Uterus (tissue), 4 donors: ENCODE measurements around the gene WDPCP. TPM values are rescaled to one million over a fixed set of nuclear protein-coding genes. Genes with fewer than 3 reads are reported as not detected.
"Not testable (repeated sequence)": the region's sequence is repeated elsewhere in the genome, so short reads cannot be mapped to it uniquely, and the experiment has no call there.

ENCODE experiments used
- DNase-seq, 2 donors: peaks; one replicate each; pipeline ENCODE4 v3.0.0-alpha.2; 2019 to 2020
- H3K27ac ChIP-seq, 2 donors: fragments of 200-600 bp; sonication (generic); 1 replicate in 1 of 2; 2 replicates in 1 of 2; pipeline ENCODE4 v1.5.1; 2016 to 2018
- H3K27me3 ChIP-seq, 2 donors: fragments of 200-600 bp; sonication (generic); one replicate each; pipeline ENCODE4 v1.5.1; 2018 to 2019; ENCODE audit warnings: control low read depth in 1 of 2
- H3K36me3 ChIP-seq, 2 donors: fragments of 200-600 bp; sonication (generic); one replicate each; pipeline ENCODE4 v1.5.1; 2019; ENCODE audit warnings: control low read depth in 1 of 2
- H3K4me1 ChIP-seq, 2 donors: fragments of 200-600 bp; sonication (generic); one replicate each; pipeline ENCODE4 v1.5.1; 2018 to 2019; ENCODE audit warnings: control low read depth in 1 of 2
- H3K4me3 ChIP-seq, 2 donors: fragments of 200-600 bp; sonication (generic); 1 replicate in 1 of 2; 2 replicates in 1 of 2; pipeline ENCODE4 v1.5.1; 2018 to 2019; ENCODE audit warnings: mild to moderate bottlenecking in 1 of 2
- H3K9me3 ChIP-seq, 2 donors: fragments of 200-600 bp; sonication (generic); one replicate each; pipeline ENCODE4 v1.5.1; 2019; ENCODE audit warnings: control low read depth in 1 of 2
- CTCF ChIP-seq, 4 experiments: fragments of 200-600 bp in 2 of 4; fragments of 450-650 bp in 2 of 4; sonication (generic) in 2 of 4; IDR thresholded peaks; one replicate each; pipeline ENCODE4 v1.5.1; 2016 to 2019; ENCODE audit warnings: antibody characterized with exemption in 4 of 4, mild to moderate bottlenecking in 2 of 4, moderate library complexity in 1 of 4
- POLR2A ChIP-seq, 2 donors: fragments of 450-650 bp; IDR thresholded peaks; one replicate each; pipeline ENCODE4 v1.6.1; 2016; ENCODE audit warnings: antibody characterized with exemption in 2 of 2, mild to moderate bottlenecking in 1 of 2, moderate library complexity in 1 of 2
- intact Hi-C: fragments of 100-400 bp; cut with DNase I; formaldehyde crosslinking; loops from one replicate; pipeline ENCODE4 v1.15.1; 2023; ENCODE audit warnings: low total_unique reads
- total RNA-seq, 4 donors: library from RNA; depleted of rRNA in 3 of 4; stranded (reverse); fragments of >200 nt in 3 of 4; gene quantifications; one replicate each; pipeline versions ENCODE4 v1.1.0 to v1.2.4, GENCODE V29; 2014 to 2023
- donor health status: DM: yes; HTN: yes; CAD: no.

The WDPCP gene
- total RNA-seq: 10 to 100 TPM in 3 of 4 donors, 1 to 10 TPM in 1; 8.8 to 39.8 (median 29.7) TPM

GRCh38 chr2:63588385-63589147 is at the start of gene WDPCP, which contains the start of gene MDH1:
Gene WDPCP (minus strand): TSS chr2:63588477. CDS start chr2:63588271, 206 bp downstream.
Gene MDH1 (plus strand): TSS chr2:63588963. CDS start chr2:63589044, 81 bp downstream.
- peak within 1 kb of the TSS; percentile 84 to 86 for H3K27ac ChIP-seq
- intact Hi-C loops: no loop called here
- no peaks in the 10 kb centered on the region for H3K4me1 ChIP-seq
- no peaks in the 10 kb centered on the region for H3K36me3 ChIP-seq
- peak; percentile 93 to 95 for DNase-seq
- TF ChIP-seq POLR2A (IDR thresholded peaks at IDR 0.05): peak; percentile 58 to 65
- no peak for TF ChIP-seq CTCF (IDR thresholded peaks at IDR 0.05)
- no peaks in the 10 kb centered on the region for H3K27me3 ChIP-seq
- H3K4me3 ChIP-seq: peak within 1 kb of the TSS; percentile 80 to 82
- no peaks in the 10 kb centered on the region for H3K9me3 ChIP-seq

- Histone ChIP-seq H3K4me1 (no peaks in the 10 kb centered on the region), H3K4me3 (no peak overlapping the region), H3K27ac (no peak overlapping the region), H3K27me3 (no peaks in the 10 kb centered on the region), H3K36me3 (no peaks in the 10 kb centered on the region), H3K9me3 (peaks cover 0 to 4% of the 10 kb centered on the region in 2 donors)
- DNase-seq: no peak
- TF ChIP-seq CTCF (IDR thresholded peaks at IDR 0.05) (no peak), POLR2A (IDR thresholded peaks at IDR 0.05) (no peak)
- intact Hi-C loops: no loop called here
These were observed 44.1 kb upstream of the WDPCP start for GRCh38 chr2:63632382-63632781.

GRCh38 chr2:63631501-63631900 is 43.2 kb upstream of the WDPCP start:
- TF ChIP-seq POLR2A (IDR thresholded peaks at IDR 0.05) (no peak), CTCF (IDR thresholded peaks at IDR 0.05) (no peak)
- Histone ChIP-seq H3K9me3 (peaks cover 0 to 4% of the 10 kb centered on the region in 2 donors), H3K36me3 (no peaks in the 10 kb centered on the region), H3K27ac (no peak overlapping the region), H3K27me3 (no peaks in the 10 kb centered on the region), H3K4me1 (no peaks in the 10 kb centered on the region), H3K4me3 (no peak overlapping the region)
- DNase-seq: no peak
- intact Hi-C loops: no loop called here

GRCh38 chr2:63628403-63628942 is 40.2 kb upstream of the WDPCP start:
- H3K9me3 ChIP-seq: peaks cover 0 to 4% of the 10 kb centered on the region in 2 donors
- no peaks in the 10 kb centered on the region for H3K36me3 ChIP-seq
- TF ChIP-seq POLR2A (IDR thresholded peaks at IDR 0.05) (no peak), CTCF (IDR thresholded peaks at IDR 0.05) (no peak)
- H3K27me3 ChIP-seq: no peaks in the 10 kb centered on the region
- no peaks in the 10 kb centered on the region for H3K4me1 ChIP-seq
- DNase-seq: no peak
- H3K4me3 ChIP-seq: no peak overlapping the region
- intact Hi-C loops: no loop called here
- H3K27ac ChIP-seq: no peak overlapping the region

GRCh38 chr2:63627866-63628265 is 39.6 kb upstream of the WDPCP start:
- Histone ChIP-seq H3K9me3 (peaks cover 0 to 4% of the 10 kb centered on the region in 2 donors), H3K27me3 (no peaks in the 10 kb centered on the region), H3K36me3 (no peaks in the 10 kb centered on the region), H3K27ac (no peak overlapping the region), H3K4me3 (no peak overlapping the region), H3K4me1 (no peaks in the 10 kb centered on the region)
- no peak for DNase-seq
- intact Hi-C loops: no loop called here
- TF ChIP-seq CTCF (IDR thresholded peaks at IDR 0.05) (no peak), POLR2A (IDR thresholded peaks at IDR 0.05) (no peak)

- H3K27ac ChIP-seq, intact Hi-C loops, H3K36me3 ChIP-seq, H3K27me3 ChIP-seq, DNase-seq, H3K4me3 ChIP-seq, H3K9me3 ChIP-seq, H3K4me1 ChIP-seq: not testable (repeated sequence)
These were observed 35.5 kb upstream of the WDPCP start for GRCh38 chr2:63623763-63624162.
